Lower leg skin (tissue), 3 donors: ENCODE measurements around the gene CEP350.

ENCODE experiments used
- CTCF ChIP-seq, 3 donors: fragments of 450-650 bp; IDR thresholded peaks; one replicate each; pipeline ENCODE4 v1.5.1; 2016; ENCODE audit warnings: antibody characterized with exemption in 3 of 3, mild to moderate bottlenecking in 3 of 3, moderate library complexity in 2 of 3
- POLR2A ChIP-seq, 2 donors: fragments of 450-650 bp; IDR thresholded peaks; one replicate each; pipeline ENCODE4 v1.6.1; 2016 to 2017; ENCODE audit warnings: antibody characterized with exemption in 2 of 2, mild to moderate bottlenecking in 1 of 2, moderate library complexity in 1 of 2

- TF ChIP-seq CTCF (IDR thresholded peaks at IDR 0.05) (no peak), POLR2A (IDR thresholded peaks at IDR 0.05) (no peak)
These were observed 89.2 kb downstream of the CEP350 start for GRCh38 chr1:180043785-180044184.
